ENCODE results near the gene PRRG2. TPM values are rescaled to one million over a fixed set of nuclear protein-coding genes. Genes with fewer than 3 reads are reported as not detected.

Gene PRRG2
- polyA plus RNA-seq, 1 donor (not counting 4 experiments of a cell fraction or from before 2014, with no cell fraction given): 5.3 TPM

DNA sequence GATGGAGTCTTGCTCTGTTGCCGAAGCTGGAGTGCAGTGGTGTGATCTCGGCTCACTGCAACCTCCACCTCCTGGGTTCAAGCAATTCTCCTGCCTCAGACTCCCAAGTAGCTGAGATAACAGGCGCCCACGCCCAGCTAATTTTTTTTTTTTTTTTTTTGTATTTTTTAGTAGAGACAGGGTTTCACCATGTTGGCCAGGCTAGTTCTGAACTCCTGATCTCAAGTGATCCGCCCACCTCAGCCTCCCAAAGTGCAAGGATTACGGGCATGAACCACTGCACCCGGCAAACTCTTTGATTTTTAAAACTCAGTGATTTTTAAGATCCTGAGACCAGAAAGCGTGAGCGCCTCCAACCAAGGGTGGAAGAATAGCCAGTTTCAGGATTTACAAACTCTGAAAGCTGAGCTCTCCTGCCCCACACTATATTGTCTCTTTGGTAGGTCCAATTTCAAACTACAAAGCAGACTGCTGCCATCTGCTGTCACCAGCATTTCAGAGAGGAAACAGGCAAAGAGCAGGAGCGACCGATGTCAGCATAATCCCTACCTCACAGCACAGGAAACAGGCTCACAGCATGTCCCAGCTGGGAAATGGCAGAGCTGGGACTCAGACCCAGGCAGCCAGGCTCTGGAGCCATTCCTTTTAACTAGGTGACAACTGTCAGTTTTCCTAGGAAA is 10.0 kb upstream of the PRRG2 start:
- H4K20me1 ChIP-seq (ENCODE audit: control insufficient read depth, extremely low read depth, insufficient read depth, low read length): no peaks in the 10 kb centered on the region
- H3K79me2 ChIP-seq (ENCODE audit: control insufficient read depth, insufficient read depth, low read length): peaks cover 27% of the 10 kb centered on the region
- no peak overlapping the region for H3K4me2 ChIP-seq (ENCODE audit: control insufficient read depth, extremely low read depth, insufficient read depth, low read depth, low read length)
- TF ChIP-seq EZH2 (IDR thresholded peaks at IDR 0.05; ENCODE audit: low read length): no peak
- peak in 1 of 3 experiments; percentile 32 for TF ChIP-seq CTCF (optimal IDR thresholded peaks at IDR 0.05 in 1 of 3, IDR thresholded peaks at IDR 0.05 in 1 of 3, conservative IDR thresholded peaks at IDR 0.05 in 1 of 3; ENCODE audit: extremely low read depth in 1 of 3, insufficient read depth in 2 of 3, low read length in 3 of 3)
- H3K4me1 ChIP-seq (ENCODE audit: control insufficient read depth, extremely low read depth, insufficient read depth, low read length): peaks cover 5% of the 10 kb centered on the region
- DNase-seq (ENCODE audit: low read depth, low spot score) (no peak), FAIRE-seq (no peak)
- H3K36me3 ChIP-seq (ENCODE audit: control insufficient read depth in 2 of 2, extremely low read depth in 1 of 2, insufficient read depth in 2 of 2, low read length in 2 of 2): peaks cover 6 to 8% of the 10 kb centered on the region in 2 experiments
- no peak overlapping the region for H2AFZ ChIP-seq (ENCODE audit: control insufficient read depth, low read length)
- H3K4me3 ChIP-seq (ENCODE audit: control insufficient read depth in 2 of 3, extremely low read depth in 1 of 3, insufficient read depth in 2 of 3, low read depth in 1 of 3, low read length in 3 of 3): no peak overlapping the region
- dilution Hi-C loops (cut with MboI; ENCODE audit: extremely low pct_ligation_motif_present, low sequenced_read_pairs): no loop called here
- H3K27me3 ChIP-seq (ENCODE audit: control insufficient read depth, extremely low read depth, insufficient read depth, low read length): no peaks in the 10 kb centered on the region
- H3K9me3 ChIP-seq (ENCODE audit: control insufficient read depth, low read depth, low read length): no peaks in the 10 kb centered on the region
- H3K27ac ChIP-seq (ENCODE audit: control insufficient read depth, insufficient read depth, low read length): no peak overlapping the region
- no peaks in the 10 kb centered on the region for H3K9me1 ChIP-seq (ENCODE audit: control insufficient read depth, extremely low read depth, insufficient read depth, low read length)
- H3K9ac ChIP-seq (ENCODE audit: control insufficient read depth, extremely low read depth, insufficient read depth, low read length): no peak overlapping the region

- H4K20me1 ChIP-seq (ENCODE audit: control insufficient read depth, extremely low read depth, insufficient read depth, low read length): no peaks in the 10 kb centered on the region
- no peak overlapping the region for H3K4me3 ChIP-seq (ENCODE audit: control insufficient read depth in 2 of 3, extremely low read depth in 1 of 3, insufficient read depth in 2 of 3, low read depth in 1 of 3, low read length in 3 of 3)
- no peak overlapping the region for H2AFZ ChIP-seq (ENCODE audit: control insufficient read depth, low read length)
- H3K9me1 ChIP-seq (ENCODE audit: control insufficient read depth, extremely low read depth, insufficient read depth, low read length): no peaks in the 10 kb centered on the region
- DNase-seq (ENCODE audit: low read depth, low spot score) (no peak), FAIRE-seq (no peak)
- no peaks in the 10 kb centered on the region for H3K9me3 ChIP-seq (ENCODE audit: control insufficient read depth, low read depth, low read length)
- peaks cover 33% of the 10 kb centered on the region for H3K79me2 ChIP-seq (ENCODE audit: control insufficient read depth, insufficient read depth, low read length)
- H3K27ac ChIP-seq (ENCODE audit: control insufficient read depth, insufficient read depth, low read length): no peak overlapping the region
- H3K36me3 ChIP-seq (ENCODE audit: control insufficient read depth in 2 of 2, extremely low read depth in 1 of 2, insufficient read depth in 2 of 2, low read length in 2 of 2): peaks cover 6 to 8% of the 10 kb centered on the region in 2 experiments
- no peak overlapping the region for H3K4me2 ChIP-seq (ENCODE audit: control insufficient read depth, extremely low read depth, insufficient read depth, low read depth, low read length)
- peaks cover 5% of the 10 kb centered on the region for H3K4me1 ChIP-seq (ENCODE audit: control insufficient read depth, extremely low read depth, insufficient read depth, low read length)
- no peak overlapping the region for H3K9ac ChIP-seq (ENCODE audit: control insufficient read depth, extremely low read depth, insufficient read depth, low read length)
- dilution Hi-C loops (cut with MboI; ENCODE audit: extremely low pct_ligation_motif_present, low sequenced_read_pairs): no loop called here
- H3K27me3 ChIP-seq (ENCODE audit: control insufficient read depth, extremely low read depth, insufficient read depth, low read length): no peaks in the 10 kb centered on the region
- no peak for TF ChIP-seq CTCF (optimal IDR thresholded peaks at IDR 0.05 in 1 of 3, IDR thresholded peaks at IDR 0.05 in 1 of 3, conservative IDR thresholded peaks at IDR 0.05 in 1 of 3; ENCODE audit: extremely low read depth in 1 of 3, insufficient read depth in 2 of 3, low read length in 3 of 3)
- TF ChIP-seq EZH2 (IDR thresholded peaks at IDR 0.05; ENCODE audit: low read length): no peak
These were observed 8.1 kb upstream of the PRRG2 start for GRCh38 chr19:49573009-49573408.

All from keratinocyte (primary cell).